HG03025 (cell line): ENCODE results near the gene MYO1B.

Source experiments
- ATAC-seq: cut with Tn5 transposase; IDR thresholded peaks from one replicate; pipeline ENCODE4 v1.9.1; 2021; ENCODE audit warnings: mild to moderate bottlenecking, moderate library complexity; ENCODE audit not compliant: unreplicated experiment, low FRiP score

Gene MYO1B

DNA sequence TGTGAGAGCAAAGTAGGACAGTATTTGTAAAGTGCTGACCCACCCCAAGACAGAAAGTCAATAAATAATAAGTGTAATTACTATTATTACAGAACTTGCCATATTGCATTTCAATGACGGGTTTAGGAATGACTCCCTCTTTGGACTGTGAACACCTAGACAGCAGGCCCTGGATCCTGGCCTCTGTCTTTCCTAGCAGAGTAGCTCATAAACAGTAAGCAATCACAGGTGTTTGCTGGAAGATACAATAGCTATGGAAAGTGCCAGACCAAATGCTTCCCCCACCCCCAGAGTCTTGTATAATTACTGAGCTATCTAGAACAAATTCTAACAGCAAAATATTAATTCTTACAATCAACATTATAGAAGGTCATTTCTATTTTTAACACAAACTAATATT is 20.1 kb upstream of the MYO1B start:
- no peak for ATAC-seq

DNA sequence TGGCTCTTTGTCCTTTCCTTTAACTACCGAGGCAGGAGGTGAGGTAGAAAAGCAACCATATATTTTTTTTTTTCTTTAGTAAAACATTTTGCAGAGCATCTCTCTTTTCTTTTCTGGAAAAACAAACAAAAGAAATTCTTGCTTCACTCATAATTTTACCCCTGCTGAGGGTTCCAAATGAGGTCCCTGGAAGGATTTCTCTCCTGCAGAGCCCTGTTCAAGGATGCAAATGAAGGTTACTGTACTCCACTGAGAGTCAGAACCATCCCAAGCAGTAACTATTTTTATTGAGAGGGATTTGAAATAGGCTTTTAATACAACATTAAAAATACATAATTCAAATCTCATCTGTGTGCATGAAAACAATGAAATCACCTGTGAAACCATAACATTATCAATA is 19.5 kb upstream of the MYO1B start:
- ATAC-seq: no peak

DNA sequence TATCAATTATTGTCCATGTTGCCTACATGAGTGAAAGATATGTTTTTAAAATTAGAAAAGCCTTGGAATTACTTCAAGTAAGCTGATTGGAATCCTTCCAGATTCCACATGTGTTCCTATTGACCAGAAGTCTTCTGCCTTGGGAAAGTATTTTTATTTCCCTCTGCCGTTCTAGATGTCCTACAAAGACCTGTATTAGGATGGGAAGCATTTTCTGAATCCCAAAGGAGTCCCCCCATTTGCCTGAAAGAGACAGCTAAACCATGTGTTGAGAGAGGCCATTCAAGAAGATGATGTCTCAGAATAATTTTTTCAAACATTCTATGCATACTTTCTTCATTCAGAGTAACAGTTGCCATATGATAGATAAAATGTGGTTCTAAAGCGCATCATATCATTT is 19.0 kb upstream of the MYO1B start:
- ATAC-seq: no peak

DNA sequence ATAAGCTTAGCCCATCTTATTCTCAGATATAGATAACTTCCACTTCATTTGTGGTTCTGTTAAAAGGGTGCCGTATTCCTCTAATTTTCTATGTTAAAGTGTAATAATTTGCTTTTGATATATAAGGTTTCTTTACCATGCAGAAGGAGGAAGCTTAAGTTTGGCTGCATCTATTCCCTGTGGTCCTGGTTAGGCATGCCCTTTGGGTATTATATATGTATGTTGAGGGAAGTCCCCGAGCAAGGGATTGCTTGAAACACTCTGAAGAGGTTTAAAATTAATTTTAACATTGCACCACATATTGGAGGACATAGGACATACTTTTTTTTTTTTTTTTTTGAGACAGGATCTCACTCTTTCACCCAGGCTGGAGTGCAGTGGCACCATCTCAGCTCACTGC is 16.9 kb upstream of the MYO1B start:
- ATAC-seq: no peak

DNA sequence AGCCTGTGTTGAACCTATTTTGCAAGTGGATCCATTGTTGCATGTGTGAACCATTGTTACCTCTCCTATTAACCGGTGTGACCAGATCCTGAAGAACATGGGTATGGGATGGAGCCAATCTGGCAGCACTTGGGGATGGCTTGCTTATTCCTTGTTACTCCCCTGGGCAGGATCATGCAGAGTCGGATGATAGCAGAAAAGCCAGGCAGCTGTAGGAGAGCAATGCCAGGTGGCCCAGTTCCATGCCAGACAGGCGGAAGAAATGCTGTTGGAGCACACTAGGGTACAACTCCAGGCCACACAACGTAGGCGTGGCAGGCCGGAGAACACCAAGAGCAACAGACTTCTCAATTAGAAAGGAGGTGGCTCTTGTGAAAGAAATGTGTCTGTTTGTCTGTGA is 16.3 kb upstream of the MYO1B start:
- ATAC-seq: no peak

DNA sequence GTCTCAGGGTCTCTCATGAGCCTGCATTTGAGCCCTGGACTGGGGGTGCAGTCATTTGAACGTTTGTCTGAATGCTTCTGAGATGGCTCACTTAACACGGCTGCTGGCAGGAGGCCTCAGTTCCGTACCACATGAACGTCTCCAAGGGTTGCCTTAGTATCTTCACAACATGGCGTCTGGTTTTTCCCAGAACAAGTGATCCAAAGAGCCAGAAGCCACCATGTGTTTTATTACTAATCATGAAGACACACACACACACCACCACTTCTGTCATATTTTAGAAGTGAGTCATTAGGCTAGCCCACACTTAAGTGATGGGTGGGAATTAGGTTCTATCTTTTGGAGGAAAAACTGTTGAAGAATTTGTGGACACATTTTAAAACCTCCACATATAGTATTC is 15.0 kb upstream of the MYO1B start:
- no peak for ATAC-seq

DNA sequence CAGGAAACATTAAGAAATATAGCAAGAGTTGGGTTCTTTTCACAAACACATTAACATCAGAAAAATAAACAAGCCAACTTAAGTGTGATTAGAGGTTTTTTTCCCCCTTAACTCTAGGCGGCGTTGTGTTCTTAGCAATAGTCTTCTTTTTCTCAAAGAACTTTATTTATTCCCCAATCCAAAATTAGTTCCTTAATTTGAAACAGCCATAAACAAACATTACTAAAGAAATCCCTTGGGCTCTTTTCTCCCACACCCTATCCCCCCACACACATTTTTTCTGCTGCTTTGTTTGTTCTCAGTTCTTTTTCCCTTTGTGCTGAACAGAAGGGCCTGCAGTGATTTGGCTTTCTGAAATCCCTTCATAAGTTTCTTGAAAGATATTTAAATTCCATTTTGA is 13.2 kb upstream of the MYO1B start:
- ATAC-seq: no peak

DNA sequence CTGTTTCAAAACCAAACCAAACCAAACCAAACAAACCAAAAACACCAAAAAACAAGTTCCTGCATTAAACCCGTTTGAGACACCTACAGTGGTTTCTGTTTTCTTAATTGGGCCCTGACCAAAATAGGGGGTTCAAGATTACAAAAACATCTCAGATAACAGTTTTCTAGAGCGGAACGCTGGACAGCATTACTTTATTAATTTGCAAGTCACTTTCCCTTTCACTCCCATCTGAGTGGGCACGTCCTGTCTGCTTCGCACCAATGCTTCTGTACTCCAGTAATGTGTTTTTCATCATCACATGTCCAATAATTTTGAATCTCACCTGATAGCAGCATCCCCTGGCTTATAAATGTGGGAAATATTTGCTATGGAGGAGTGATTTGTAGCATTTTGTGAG is 11.7 kb upstream of the MYO1B start:
- ATAC-seq: no peak

DNA sequence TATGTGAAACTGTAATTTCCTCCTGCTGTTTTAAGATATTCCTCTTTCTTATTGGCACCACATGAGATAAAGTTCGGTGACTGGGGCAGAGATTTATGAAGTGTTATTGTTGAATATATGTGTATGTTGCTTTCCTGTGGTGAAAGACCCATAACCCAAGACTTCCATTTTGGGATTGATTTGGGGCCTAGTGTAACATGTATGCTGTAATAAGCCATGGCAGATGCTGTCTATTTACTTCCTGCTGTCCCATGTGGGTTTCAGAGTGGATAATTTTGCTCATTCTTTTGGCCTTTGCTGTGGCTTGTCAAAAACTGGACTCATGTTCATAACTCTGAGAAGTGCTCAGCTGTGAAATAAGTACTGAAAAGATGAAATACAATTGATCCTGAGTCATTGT is 10.8 kb upstream of the MYO1B start:
- no peak for ATAC-seq

DNA sequence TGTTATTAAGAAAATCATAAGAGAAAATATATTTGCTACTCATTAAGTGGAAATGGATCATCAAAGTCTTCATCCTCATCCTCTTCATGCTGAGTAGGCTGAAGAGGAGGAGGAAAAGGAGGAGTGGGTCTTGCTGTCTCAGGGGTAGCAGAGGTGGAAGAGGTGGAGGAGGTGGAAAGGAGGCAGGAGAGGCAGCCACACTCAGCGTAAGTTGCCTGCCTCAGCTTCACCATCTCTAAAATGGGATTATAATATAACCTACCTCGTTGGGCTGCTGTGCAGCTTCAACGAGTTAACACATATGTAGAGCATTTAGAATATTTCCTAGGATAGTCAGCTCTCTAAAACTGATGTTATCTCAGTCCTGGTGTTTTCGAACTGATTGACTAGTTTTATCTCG is 4.3 kb upstream of the MYO1B start:
- no peak for ATAC-seq

DNA sequence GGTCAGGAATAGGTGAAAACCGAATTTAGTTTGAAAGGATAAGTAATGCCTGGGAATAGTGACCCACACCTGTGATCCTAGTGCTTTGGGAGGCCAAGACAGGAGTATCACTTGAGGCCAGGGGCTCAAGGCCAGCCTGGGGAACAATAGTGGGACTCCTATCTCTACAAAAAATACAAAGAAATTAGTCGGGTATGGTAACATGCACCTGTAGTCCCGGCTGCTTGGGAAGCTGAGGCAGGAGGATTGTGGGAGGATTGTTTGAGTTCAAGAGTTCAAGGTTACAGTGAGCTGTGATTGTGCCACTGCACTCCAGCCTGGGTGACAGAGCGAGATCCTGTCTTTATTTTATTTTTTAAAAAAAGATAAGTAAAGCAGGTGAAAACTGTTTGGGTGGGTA is 3.8 kb upstream of the MYO1B start:
- no peak for ATAC-seq

DNA sequence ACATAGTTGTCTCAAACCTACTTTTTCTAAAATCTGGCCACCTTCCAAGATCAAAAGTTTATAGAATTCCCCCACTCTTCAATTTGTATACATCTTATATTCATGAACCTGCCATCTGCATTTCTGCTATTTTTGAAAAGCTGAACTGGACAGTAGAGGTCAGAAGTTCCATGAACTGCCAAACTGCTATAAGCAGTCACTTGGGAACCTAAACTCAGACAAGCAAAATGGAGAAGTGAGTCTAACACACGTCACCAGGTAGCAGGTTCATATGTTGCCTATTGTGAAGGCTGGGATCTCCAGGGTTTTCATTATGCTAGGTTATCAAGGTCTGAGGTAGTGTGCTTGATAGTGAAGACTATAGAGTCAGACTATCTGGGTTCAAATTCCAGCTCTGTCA is 2.0 kb upstream of the MYO1B start:
- ATAC-seq: no peak

DNA sequence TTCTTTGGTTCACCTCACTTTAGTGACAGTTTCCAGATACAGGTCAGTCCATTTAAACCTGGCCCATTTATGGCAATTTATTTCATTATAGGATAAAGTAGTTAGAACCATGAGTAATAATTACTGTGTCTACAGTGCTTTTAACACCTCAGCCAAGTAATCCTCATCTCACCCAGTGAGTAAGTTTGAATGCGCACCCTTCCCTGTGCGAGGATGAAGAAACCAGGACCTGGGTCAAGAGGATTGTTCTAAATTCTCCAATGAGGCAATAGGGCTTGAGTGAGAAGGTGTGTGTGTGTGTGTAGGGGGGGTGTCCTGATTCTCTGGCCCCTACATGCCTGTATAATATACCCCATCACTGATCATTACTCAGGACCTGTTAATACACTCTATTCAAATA is 854 bp upstream of the MYO1B start:
- ATAC-seq: no peak

DNA sequence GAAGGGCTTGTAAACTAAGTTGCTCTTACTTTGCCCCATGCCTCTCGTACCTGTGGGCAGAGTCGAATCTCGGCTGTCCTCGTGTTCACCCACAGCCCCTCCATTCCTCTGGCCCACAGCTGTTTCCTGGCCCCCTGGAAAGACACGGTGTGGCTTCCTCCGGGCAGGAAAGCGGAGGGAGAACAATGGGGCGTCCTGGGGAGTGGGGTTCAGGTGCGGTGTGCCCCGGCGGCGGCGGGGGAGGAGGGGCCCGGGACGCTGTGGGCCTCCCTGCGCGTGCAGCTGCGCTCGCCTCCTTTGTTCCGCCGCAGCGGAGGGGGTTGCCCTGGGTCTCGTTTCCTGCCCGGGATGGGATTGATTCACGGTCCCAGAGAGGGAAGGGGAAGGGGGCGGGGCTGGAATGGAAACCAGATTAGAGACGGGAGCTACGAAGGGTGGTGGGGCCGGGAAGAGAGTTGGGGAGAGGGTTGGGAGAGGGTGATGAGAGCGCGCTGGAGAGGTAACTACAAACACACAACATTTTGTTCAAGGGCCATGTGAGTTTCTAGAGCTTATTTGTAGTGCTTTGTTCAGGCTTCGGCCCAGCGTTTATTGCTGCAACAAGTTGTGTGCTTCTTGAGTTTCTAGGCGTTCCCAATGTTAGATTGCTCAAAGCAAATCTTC is 796 bp downstream of the MYO1B start:
- ATAC-seq: no peak

DNA sequence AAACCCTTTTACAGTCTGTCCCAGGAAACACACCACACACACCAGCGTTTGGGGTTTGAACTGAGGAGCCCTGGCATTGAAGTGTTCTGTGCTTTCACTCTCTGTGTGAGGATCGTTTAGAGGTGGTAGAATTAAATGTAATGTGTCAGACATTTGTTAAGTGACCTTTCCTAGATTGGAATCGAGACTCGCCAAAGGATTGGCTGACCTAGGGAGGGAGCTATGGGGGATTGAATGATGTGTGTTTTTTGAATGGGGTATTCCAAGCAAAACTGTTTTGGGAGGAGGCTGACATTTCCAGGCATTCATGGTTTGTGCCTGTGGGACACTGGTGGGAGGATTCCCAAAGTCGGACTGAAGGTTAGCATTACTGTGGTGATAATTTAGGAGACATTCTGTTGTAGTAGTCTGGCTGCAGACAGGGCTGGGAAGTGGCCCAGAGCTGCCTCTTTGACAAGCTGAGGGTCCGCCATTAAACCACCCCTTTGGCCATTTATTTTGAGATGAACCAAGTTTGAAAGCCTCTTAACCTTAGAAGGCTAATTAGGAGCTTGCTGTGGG is 1.7 kb downstream of the MYO1B start:
- no peak for ATAC-seq

DNA sequence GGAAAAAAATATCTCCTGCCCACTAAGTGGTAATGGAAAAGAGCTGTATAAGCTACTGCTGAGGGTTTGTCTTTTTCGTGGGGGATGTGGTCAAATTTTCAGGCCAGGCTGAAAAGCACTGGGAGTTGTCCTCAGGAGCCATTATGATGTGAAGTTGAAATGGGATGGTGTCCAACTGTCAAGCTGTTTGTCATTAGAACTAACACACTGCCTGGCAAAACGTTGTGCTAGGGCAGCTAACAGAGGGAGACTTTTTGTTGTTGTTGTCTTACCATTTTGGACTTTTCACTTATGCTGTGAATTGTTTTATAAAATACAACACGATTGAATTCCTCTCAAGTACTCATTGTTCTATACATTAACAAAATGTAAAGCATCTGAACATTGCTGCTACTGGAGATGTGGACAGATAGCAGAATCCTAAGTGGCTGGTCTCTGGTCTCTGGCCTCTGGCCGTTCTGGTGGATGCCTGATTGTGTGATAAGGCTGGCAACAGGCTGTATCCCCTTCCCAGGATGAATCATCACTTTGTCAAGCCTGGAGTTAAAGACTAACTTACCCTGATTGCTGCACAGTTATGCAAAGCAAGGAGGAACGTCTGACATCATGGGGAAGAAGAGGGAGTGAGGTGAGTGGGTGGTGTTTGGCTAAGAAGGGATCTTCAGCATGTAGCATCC is 2.3 kb downstream of the MYO1B start:
- ATAC-seq: no peak

DNA sequence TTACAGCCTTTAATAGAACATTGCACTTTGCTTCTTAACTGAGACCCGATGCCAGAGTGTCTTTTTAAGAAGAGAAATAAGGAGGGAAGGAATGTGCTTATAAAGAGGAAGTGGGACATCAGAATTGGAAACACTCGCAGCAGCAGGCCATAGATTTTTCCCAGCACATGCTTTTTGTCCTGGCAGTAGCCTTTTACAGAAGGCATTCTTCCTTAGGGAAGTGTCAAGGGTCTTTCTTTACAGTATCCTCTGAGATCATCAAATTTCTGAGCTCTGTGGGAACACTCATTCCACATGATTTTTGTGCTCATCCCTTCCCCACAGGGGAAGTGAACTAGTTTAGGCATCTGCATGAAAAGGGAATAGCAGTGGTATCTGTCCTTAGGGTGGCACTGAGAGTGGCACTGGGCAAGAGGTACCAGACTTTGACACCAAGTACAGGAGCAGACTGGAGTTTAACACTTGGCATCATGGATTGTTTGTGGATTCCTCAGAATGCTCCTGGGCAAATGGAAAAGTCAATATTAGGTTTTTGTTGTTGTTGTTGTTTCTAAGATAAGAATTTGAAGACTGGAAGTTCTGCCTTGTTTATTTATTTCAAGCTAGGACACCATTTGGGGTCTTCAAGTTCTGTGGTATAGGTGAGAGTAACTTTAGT is 4.1 kb downstream of the MYO1B start:
- no peak for ATAC-seq

DNA sequence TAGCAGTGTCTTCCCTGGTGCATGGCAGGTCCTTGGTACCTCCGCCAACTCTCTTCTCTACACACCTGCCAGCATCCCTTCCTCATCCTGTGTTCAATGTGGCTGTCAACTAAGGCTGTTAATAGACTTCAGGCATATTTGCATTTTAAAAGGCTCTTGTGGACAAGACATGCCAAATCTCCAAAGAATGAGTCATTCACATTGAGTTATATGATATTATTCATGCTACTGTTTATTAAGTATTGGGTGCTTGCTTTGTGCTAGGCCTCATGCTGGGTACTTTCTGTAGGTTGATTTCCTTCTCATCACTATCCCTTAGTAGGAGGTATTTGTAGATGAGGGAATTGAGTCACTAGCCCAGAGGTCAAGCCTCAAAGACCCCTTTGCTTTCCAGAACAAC is 5.2 kb downstream of the MYO1B start:
- ATAC-seq: no peak

DNA sequence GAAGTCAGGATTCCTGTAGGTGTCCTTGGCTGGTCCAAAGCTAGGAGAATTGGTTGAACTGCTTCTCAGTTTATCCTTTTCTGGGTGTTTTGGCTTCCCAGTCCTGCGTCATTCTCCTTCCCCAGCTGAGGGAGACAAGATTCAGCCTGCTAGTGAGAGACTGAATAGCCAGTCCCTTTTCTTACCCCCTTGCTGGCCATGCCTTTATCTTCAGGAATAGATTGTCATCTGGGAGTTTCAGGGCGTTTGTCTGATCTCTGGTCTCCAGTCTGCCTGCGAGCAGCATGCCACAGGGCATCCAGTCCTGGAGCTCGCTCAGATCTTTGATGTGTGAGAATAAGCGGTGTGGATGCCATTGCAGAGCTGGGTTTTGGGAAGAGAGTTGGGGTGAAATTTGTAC is 5.8 kb downstream of the MYO1B start:
- no peak for ATAC-seq

DNA sequence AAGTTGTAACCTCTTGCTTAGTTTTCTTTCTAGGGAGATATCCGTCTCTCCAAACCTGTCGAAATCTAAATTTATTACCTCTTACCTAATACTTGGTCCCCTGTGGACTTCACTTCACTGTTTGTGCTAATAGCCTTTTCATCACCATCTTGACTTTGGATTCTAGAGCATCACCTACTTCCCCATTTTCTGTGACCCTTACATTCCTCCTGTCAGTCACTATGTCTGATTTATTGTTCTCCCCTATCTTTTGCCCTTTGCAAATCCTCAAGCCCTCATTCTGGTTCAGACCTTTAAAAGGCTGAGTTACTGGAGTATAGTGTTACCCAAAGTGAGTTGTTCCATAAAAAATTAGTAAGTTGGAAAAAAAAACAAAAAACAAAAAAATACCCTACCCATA is 7.5 kb downstream of the MYO1B start:
- no peak for ATAC-seq

DNA sequence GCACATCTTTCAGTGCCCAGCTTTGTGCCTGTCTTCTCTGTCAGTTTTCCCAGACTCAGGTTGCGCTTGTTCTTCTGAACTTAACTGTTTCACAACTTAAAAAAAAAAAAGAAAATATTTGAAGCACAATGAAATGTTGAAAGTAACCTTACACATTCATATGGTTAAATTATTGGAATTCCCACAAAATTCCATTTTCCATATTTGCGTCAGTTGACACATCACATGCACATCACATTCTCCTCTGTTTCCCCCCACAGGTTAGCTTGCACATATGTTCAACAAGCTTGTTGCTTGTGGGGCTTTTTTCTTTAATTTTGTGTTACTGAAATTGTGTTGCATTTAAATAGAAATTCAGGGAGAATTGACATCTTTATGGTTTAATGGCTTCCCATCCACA is 8.3 kb downstream of the MYO1B start:
- no peak for ATAC-seq

DNA sequence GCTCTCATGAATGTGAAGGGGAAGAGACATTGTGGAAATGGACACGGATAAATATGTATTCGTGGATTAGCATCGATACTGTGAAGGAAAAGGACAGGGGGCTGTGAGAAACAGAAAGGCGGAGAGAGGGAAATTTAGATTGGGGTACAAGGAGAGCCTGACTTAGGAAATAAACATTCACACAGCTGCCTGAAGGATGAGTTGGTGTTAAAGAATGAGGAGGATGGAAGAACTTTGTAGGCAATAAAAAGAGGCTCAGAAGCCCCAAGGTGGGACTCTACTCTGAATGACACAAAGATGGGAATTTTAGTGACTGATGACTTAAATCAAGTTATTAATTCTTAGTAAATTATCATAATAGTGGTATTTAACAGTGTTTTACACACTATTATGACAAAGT is 10.1 kb downstream of the MYO1B start:
- no peak for ATAC-seq
